HG03280 (cell line): Measurements from ENCODE around the gene LRCOL1.

Source experiments
- ATAC-seq: cut with Tn5 transposase; IDR thresholded peaks from one replicate; pipeline ENCODE4 v1.9.1; 2021; ENCODE audit warnings: mild to moderate bottlenecking, moderate library complexity; ENCODE audit not compliant: unreplicated experiment

LRCOL1 gene

DNA sequence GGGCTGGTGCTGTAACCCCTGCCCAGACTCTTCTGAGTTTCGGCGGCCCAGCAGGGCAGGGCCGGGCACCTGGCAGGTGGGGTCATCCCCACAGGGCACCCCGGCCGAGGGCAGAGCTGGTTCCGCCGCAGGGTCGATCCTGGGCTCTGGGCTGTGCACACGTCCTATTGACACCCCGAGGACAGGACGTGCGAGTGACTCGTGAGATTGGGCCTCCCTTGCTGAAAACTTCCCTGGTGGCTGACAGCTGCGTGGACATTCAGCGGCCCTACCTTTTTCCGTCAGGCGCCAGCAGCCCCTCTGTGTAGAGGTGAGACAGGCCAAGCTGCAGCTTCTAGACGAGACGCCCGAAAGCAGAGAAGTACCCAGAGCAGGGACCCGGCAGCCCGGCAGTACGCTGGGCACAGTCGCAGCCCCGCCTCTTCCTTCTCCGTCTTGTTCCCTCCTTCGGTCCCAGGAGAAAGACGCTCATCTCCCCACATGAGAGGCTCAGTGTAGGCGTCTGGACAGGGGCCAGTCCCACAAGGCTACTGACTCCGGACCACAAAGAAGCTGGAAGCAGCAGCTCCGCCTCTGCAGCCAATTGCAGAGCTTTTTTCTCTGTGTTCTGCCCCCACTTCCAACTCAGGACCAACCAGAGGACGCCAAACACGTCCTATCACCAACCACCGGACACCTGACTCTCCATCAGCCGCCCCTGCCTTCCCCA lies at the start of gene LRCOL1:
Gene LRCOL1, minus strand, starts transcription at position 532 of the 709 bp plus-strand sequence. CDS start 4,331 bp downstream, outside the sequence.
- ATAC-seq, result no peak

DNA sequence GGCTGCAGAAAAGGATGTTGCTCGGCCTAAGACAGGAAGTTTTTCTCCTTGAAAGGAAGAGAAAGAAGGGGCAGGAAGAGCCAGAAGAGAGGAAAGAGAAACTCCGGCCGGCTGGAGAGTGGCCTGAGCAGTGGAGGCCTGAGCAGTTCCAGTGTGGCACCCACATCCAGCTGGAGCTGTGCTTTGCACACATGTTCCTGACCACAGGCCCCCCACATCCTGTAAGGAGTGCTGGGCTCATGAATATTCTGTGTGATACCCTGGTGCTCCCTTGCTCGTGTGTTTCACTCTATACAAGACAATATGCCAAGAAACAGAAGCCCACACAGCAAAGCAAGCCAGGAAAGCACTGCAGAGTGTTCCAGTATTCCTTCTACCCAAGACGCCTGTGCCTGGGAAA lies 49.7 kb upstream of the LRCOL1 start:
- ATAC-seq, result no peak

DNA sequence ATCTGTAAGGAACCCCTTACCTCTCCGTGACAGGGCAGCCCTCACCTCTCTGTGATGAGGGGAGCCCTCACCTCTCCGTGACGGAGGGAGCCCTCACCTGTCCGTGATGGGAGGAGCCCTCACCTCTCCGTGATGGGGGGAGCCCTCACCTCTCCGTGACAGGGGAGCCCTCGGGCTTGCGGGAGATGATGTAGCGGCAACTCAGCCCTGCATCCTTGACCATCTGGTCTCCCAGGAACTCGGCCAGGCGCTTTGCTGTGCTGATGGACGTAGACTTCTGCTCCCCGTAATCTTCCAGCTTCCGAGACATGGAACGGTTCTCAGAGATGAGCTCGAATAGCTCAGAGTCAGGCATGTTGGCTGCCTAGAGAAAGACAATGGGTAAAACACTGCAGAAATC lies 48.8 kb upstream of the LRCOL1 start:
- ATAC-seq, result no peak

GRCh38 chr12:132658149-132658894 lies 47.9 kb upstream of the LRCOL1 start:
- no peak for ATAC-seq

GRCh38 chr12:132657004-132657727 lies 46.8 kb upstream of the LRCOL1 start:
- no peak for ATAC-seq

DNA sequence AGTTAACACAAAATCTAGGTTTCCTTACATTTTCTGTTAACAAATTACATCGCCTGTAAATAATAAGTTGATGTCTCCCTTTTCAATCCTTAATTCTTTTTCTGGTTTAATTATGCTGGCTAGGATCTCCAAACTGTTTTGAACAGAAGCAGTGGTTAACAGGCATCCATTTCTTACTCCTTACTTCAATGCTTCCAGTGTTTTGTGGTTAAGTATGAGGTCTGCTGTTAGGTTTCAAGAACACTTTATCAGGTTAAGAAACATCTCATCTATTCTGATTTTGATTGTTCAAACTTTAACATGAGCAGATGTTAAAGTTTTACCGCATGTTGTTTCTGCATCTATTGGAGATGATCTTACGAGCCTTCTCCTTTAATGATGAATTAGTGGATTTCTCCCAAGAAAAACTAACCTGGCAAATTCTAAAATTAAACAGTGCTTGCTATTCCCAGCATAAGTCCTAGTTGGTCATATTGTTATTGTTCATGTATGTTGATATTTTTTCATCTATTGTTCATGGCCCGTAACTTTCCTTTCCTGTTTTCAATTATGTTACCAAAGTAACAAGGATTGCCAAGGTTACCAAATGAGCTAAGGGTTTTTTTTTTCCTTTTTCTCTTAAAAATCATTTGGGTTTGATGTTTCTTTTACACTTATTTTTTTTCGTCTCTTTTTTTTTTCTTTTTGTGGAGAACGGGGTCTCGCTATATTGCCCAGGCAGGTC lies 43.3 kb upstream of the LRCOL1 start:
- no peak for ATAC-seq

GRCh38 chr12:132651444-132652100 lies 41.2 kb upstream of the LRCOL1 start:
- no peak for ATAC-seq

GRCh38 chr12:132649226-132649945 lies 39.0 kb upstream of the LRCOL1 start:
- ATAC-seq, result no peak

GRCh38 chr12:132648616-132649225 lies 38.3 kb upstream of the LRCOL1 start:
- no peak for ATAC-seq

- ATAC-seq, result no peak
Measured at GRCh38 chr12:132647858-132648257, 37.5 kb upstream of the LRCOL1 start.

DNA sequence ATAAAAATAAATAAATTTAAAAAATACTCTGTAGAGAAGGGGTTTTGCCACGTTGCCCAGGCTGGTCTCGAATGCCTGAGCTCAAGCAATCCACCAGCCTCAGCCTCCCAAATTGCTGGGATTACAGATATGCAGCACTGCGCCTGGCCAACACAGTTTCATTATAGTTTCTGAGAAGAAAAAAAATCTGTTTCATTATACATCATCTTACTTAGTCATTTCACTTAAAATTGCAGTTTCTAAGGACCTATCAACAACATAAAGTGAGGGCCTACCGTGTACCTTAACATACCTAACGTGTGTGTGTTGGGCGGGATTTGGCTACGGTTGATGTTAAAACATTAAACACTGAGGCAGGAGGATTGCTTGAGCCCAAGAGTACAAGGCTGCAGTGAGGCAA lies 36.5 kb upstream of the LRCOL1 start:
- ATAC-seq, result no peak

DNA sequence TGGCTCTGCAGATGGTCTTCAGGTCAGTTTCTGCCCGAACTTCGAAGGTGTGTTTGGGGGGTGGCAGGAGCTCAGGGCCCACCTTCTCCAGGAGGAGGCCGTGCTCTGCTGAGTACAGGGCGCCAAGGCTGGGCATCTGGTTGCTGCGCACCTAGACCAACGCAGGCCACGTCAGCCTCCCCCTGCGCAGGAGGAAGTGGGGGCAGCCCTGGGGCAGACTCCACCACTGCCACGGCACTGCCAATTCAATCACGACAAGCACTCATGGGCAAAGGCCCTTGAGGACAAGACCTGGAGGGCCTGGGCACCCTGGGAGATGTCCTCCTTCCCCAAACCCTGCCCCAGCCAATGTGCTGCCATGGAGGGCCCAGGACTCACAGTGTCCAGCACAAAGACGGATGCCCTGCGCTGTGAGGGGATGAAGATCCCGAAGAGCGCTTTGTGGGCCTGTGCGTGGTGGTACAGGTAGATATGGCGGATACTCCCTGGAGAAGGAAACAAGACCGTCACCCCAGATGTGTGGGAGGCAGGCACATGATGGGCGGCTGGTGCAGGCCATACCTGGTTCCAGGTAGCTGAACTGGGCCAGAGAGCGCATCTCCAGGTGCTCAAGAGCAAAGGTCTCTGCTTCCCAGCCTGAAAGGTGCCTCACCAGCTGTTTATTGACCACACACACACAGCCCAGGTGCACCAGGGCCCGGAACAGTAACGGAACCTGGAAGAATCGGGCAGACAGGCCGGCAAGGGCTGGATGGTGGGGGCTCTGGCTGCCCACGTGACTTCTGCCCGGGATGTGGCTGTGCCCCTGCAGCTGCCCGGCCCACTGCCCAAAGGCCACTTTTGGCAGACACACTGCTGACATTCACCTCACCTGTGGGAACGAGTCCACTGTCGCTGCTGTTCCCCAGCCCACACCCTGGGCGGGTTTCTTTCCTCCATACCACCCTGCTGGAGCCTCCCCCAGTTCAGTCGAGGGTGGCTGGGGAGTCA lies 32.8 kb upstream of the LRCOL1 start:
- no peak for ATAC-seq

DNA sequence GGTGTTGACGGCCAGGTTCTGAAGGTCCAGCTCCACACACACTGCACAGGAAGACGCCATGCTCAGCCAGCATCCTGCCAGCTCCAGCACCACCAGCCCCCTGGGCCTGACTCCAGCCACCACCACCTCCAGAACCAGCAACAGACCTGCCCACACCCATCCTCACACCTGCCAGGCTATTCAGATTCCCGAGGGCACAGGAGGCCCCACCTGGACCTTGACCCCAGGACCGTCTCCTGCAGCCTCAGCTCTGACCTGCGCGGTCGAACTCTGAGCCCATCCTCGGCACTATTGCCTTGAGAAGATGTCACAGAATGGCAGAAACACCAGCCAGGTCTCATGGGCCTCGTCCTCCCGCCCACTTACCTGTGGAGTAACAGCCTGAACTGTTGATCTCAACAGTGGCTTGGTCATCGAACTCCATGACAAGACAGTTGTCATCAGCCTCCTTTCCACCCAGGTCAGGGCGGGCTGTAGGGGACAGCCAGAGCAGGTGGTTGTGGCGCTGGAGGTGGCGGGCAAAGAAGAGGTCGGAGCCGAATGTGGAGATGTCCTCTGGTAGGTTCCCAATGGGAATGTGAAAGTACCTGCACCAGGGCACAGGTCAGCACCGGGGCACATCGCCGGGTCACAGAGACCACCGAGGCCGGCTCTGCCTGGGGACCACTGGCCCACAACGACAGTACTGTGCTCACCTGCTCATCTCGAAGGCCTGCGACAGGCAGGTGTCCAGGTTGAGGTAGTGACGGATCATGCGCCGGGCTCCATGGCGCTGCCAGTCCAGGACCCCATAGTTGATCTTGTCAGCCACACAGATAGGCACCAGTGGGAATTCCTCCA lies 31.6 kb upstream of the LRCOL1 start:
- no peak for ATAC-seq

GRCh38 chr12:132640936-132641335 lies 30.6 kb upstream of the LRCOL1 start:
- no peak for ATAC-seq

GRCh38 chr12:132639956-132640520 lies 29.7 kb upstream of the LRCOL1 start:
- no peak for ATAC-seq

- ATAC-seq, result no peak
Measured at GRCh38 chr12:132638541-132639408, 28.4 kb upstream of the LRCOL1 start.
